Ishikawa (cell line): Measurements from ENCODE around the gene CD247.

Source experiments
- CEBPB ChIP-seq: IDR thresholded peaks from 2 replicates; pipeline ENCODE4 v1.6.1; 2012
- CREB1 ChIP-seq: IDR thresholded peaks from 2 replicates; pipeline ENCODE4 v1.6.1; 2012; ENCODE audit warnings: low read depth
- EGR1 ChIP-seq: IDR thresholded peaks from 2 replicates; pipeline ENCODE4 v1.6.1; 2012
- EP300 ChIP-seq: IDR thresholded peaks from 2 replicates; pipeline ENCODE4 v1.6.1; 2012; ENCODE audit warnings: borderline replicate concordance
- FOXM1 ChIP-seq: IDR thresholded peaks from 2 replicates; pipeline ENCODE4 v1.6.1; 2012; ENCODE audit warnings: low read depth, borderline replicate concordance
- NFIC ChIP-seq: IDR thresholded peaks from 2 replicates; pipeline ENCODE4 v1.6.1; 2012
- RAD21 ChIP-seq: IDR thresholded peaks from 2 replicates; pipeline ENCODE4 v1.6.1; 2012; ENCODE audit warnings: low read depth
- TAF1 ChIP-seq: IDR thresholded peaks from 2 replicates; pipeline ENCODE4 v1.6.1; 2012; ENCODE audit warnings: low read depth, mild to moderate bottlenecking
- TCF12 ChIP-seq: IDR thresholded peaks from 2 replicates; pipeline ENCODE4 v1.6.1; 2012; ENCODE audit warnings: low read depth
- TEAD4 ChIP-seq: IDR thresholded peaks from 2 replicates; pipeline ENCODE4 v1.6.1; 2012
- YY1 ChIP-seq: IDR thresholded peaks from 2 replicates; pipeline ENCODE4 v1.6.1; 2012; ENCODE audit warnings: low read depth
- ZBTB7A ChIP-seq: IDR thresholded peaks from 2 replicates; pipeline ENCODE4 v1.6.1; 2012; ENCODE audit warnings: low read depth
- TF ChIP-seq, protein P1 (sequence below): IDR thresholded peaks from 2 replicates; pipeline ENCODE4 v1.6.1; 2012
- TF ChIP-seq, protein P2 (sequence below): IDR thresholded peaks from 2 replicates; pipeline ENCODE4 v1.6.1; 2012
- TF ChIP-seq, protein P3 (sequence below): IDR thresholded peaks from 2 replicates; pipeline ENCODE4 v1.6.1; 2012; ENCODE audit warnings: low read depth, mild to moderate bottlenecking

Gene CD247

DNA sequence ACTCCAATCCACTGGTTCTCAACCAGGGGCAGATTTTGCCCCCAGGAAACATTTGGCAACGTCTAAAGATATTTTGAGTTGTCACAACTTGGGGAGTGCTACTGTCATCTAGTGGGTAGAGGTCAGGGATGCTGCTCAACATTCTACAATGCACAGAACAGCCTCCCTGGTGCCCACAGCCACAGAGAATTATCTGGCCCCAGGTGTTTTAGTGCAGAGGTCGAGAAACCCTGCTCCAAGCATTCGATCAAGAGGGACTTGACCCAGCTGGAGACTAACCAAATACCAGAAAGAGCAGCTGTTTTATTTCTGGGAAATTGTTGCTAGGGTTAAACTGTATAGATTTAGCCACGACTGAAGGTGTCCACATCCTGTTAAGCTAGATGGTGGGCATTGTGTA lies 19.2 kb downstream of the CD247 start:
- no peak for TF ChIP-seq RAD21
- no peak for TF ChIP-seq EGR1
- TF ChIP-seq CREB1, result no peak
- TF ChIP-seq, protein P1, sequence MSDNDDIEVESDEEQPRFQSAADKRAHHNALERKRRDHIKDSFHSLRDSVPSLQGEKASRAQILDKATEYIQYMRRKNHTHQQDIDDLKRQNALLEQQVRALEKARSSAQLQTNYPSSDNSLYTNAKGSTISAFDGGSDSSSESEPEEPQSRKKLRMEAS, result no peak
- no peak for TF ChIP-seq NFIC
- TF ChIP-seq, protein P2, sequence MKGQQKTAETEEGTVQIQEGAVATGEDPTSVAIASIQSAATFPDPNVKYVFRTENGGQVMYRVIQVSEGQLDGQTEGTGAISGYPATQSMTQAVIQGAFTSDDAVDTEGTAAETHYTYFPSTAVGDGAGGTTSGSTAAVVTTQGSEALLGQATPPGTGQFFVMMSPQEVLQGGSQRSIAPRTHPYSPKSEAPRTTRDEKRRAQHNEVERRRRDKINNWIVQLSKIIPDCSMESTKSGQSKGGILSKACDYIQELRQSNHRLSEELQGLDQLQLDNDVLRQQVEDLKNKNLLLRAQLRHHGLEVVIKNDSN, result no peak
- TF ChIP-seq TAF1, result no peak
- no peak for TF ChIP-seq ZBTB7A
- no peak for TF ChIP-seq EP300
- no peak for TF ChIP-seq YY1
- no peak for TF ChIP-seq TCF12
- TF ChIP-seq TEAD4, result no peak
- TF ChIP-seq CEBPB, result no peak
- TF ChIP-seq FOXM1, result no peak
- TF ChIP-seq, protein P3, sequence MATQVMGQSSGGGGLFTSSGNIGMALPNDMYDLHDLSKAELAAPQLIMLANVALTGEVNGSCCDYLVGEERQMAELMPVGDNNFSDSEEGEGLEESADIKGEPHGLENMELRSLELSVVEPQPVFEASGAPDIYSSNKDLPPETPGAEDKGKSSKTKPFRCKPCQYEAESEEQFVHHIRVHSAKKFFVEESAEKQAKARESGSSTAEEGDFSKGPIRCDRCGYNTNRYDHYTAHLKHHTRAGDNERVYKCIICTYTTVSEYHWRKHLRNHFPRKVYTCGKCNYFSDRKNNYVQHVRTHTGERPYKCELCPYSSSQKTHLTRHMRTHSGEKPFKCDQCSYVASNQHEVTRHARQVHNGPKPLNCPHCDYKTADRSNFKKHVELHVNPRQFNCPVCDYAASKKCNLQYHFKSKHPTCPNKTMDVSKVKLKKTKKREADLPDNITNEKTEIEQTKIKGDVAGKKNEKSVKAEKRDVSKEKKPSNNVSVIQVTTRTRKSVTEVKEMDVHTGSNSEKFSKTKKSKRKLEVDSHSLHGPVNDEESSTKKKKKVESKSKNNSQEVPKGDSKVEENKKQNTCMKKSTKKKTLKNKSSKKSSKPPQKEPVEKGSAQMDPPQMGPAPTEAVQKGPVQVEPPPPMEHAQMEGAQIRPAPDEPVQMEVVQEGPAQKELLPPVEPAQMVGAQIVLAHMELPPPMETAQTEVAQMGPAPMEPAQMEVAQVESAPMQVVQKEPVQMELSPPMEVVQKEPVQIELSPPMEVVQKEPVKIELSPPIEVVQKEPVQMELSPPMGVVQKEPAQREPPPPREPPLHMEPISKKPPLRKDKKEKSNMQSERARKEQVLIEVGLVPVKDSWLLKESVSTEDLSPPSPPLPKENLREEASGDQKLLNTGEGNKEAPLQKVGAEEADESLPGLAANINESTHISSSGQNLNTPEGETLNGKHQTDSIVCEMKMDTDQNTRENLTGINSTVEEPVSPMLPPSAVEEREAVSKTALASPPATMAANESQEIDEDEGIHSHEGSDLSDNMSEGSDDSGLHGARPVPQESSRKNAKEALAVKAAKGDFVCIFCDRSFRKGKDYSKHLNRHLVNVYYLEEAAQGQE, result no peak

DNA sequence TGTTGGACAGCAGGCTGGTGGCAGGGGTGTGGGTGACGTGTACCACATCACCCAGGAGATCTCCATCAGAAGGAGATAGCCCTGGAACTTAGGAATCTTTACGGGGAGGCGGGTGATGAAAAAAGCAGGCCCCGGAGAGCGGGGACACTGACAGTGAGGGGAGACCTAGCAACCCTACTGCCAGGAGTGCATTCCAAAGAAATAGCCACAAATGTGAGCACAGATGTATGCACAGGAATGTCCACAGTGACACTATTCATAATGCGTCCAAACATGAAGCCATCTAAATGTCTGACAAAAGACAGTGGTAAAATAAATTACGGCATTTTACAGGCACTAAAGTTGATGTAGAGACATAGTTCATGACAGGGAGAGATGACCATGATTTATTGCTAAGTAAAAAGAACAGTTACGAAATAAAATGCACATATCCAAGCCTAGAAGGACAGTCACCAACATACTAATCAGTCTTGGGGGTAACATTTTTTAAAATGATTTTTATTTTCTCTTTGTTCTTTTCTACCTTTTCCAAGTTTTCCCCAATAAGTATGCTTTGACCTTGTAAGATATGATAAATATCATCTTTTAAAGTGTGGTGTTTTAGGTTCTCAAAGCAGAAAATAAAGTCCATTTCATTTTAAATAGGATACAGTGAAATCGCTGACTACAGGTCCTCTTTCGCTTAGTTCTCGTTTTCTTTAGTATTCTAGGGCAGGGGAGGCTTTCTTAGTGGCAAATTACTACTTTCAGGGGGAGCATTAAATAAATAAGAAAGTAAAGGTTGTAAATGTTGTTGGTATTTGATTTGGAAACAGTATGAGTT lies 21.3 kb downstream of the CD247 start:
- TF ChIP-seq, protein P3, result no peak
- no peak for TF ChIP-seq EGR1
- TF ChIP-seq EP300, result no peak
- no peak for TF ChIP-seq FOXM1
- TF ChIP-seq RAD21, result no peak
- TF ChIP-seq ZBTB7A, result no peak
- TF ChIP-seq CEBPB, result no peak
- TF ChIP-seq, protein P1, result no peak
- TF ChIP-seq, protein P2, result no peak
- TF ChIP-seq TEAD4, result no peak
- no peak for TF ChIP-seq TCF12
- no peak for TF ChIP-seq NFIC
- no peak for TF ChIP-seq YY1
- no peak for TF ChIP-seq TAF1
- TF ChIP-seq CREB1, result no peak

DNA sequence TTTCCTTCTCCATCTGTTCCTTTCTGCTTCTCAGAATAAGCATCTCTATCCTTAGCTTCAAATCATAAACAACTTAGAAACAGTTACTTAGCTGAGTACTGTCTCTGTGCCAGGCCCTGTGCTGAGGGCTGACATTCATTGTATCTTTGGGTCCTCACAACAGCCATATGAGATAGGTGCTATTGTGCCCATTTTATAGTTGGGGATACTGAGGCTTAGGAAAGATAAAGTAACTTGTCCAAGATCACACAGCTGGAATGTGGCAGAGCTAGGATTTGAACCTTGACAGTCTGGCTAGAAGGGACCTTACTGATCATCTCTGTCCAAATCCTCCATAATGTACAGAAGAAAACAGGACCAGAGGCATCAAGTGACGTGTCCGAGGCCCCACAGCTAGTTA lies 25.0 kb downstream of the CD247 start:
- TF ChIP-seq YY1 (no peak), TCF12 (no peak), EGR1 (no peak), TAF1 (no peak), EP300 (no peak), RAD21 (no peak), FOXM1 (no peak), CEBPB (no peak), CREB1 (no peak), TEAD4 (no peak), NFIC (no peak), ZBTB7A (no peak)
- TF ChIP-seq, protein P3, result no peak
- TF ChIP-seq, protein P2, result no peak
- TF ChIP-seq, protein P1, result no peak
